Measurements from ENCODE around the gene PIGS. TPM values are rescaled to one million over a fixed set of nuclear protein-coding genes. Genes with fewer than 3 reads are reported as not detected.

PIGS gene
- total and polyA plus RNA-seq, 4 donors = 21.8 to 38.7 (median 35.6) TPM

- H3K36me3 ChIP-seq (ENCODE audit: control insufficient read depth in 1 of 2, insufficient read depth in 2 of 2, low read length in 1 of 2) = no peaks in the 10 kb centered on the region
- DNase-seq = no peak
- H3K27me3 ChIP-seq (ENCODE audit: control insufficient read depth in 1 of 2, insufficient read depth in 2 of 2, low read length in 1 of 2) = no peaks in the 10 kb centered on the region
- H3K27ac ChIP-seq (ENCODE audit: low read depth in 1 of 2, low read length in 2 of 2) = no peak overlapping the region
- no peak overlapping the region for H3K4me3 ChIP-seq (ENCODE audit: low read length in 2 of 2)
- 92 to 100% methylated on average over 1 of the region's 1 CpG for WGBS, 2 donors
- no peaks in the 10 kb centered on the region for H3K4me1 ChIP-seq (ENCODE audit: control insufficient read depth in 1 of 2, insufficient read depth in 2 of 2, low read length in 2 of 2)
- no peak for ATAC-seq (ENCODE audit: low FRiP score)
- intact Hi-C loops (cut with DNase I) = no loop called here
- no peaks in the 10 kb centered on the region for H3K9me3 ChIP-seq (ENCODE audit: control insufficient read depth, low read length)
Observed at GRCh38 chr17:28569446-28569845, 1.9 kb downstream of the PIGS start.

- no peaks in the 10 kb centered on the region for H3K9me3 ChIP-seq (ENCODE audit: control insufficient read depth, low read length)
- no peaks in the 10 kb centered on the region for H3K4me1 ChIP-seq (ENCODE audit: control insufficient read depth in 1 of 2, insufficient read depth in 2 of 2, low read length in 2 of 2)
- DNase-seq (no peak), ATAC-seq (ENCODE audit: low FRiP score) (no peak)
- no peak overlapping the region for H3K27ac ChIP-seq (ENCODE audit: low read depth in 1 of 2, low read length in 2 of 2)
- H3K27me3 ChIP-seq (ENCODE audit: control insufficient read depth in 1 of 2, insufficient read depth in 2 of 2, low read length in 1 of 2) = no peaks in the 10 kb centered on the region
- intact Hi-C loops (cut with DNase I) = no loop called here
- WGBS, 2 donors = 89 to 90% methylated on average over 3 of the region's 3 CpGs
- no peak overlapping the region for H3K4me3 ChIP-seq (ENCODE audit: low read length in 2 of 2)
- H3K36me3 ChIP-seq (ENCODE audit: control insufficient read depth in 1 of 2, insufficient read depth in 2 of 2, low read length in 1 of 2) = no peaks in the 10 kb centered on the region
Observed at GRCh38 chr17:28567604-28568003, 3.7 kb downstream of the PIGS start.

- intact Hi-C loops (cut with DNase I) = no loop called here
- Histone ChIP-seq H3K36me3 (ENCODE audit: control insufficient read depth in 1 of 2, insufficient read depth in 2 of 2, low read length in 1 of 2) (peaks cover 4% of the 10 kb centered on the region in 2 donors), H3K4me1 (ENCODE audit: control insufficient read depth in 1 of 2, insufficient read depth in 2 of 2, low read length in 2 of 2) (no peaks in the 10 kb centered on the region), H3K4me3 (ENCODE audit: low read length in 2 of 2) (no peak overlapping the region), H3K9me3 (ENCODE audit: control insufficient read depth, low read length) (no peaks in the 10 kb centered on the region), H3K27ac (ENCODE audit: low read depth in 1 of 2, low read length in 2 of 2) (no peak overlapping the region), H3K27me3 (ENCODE audit: control insufficient read depth in 1 of 2, insufficient read depth in 2 of 2, low read length in 1 of 2) (no peaks in the 10 kb centered on the region)
- ATAC-seq (ENCODE audit: low FRiP score) (no peak), DNase-seq (peak in 1 of 2 donors; percentile 27)
- 71 to 77% methylated on average over 3 of the region's 3 CpGs for WGBS, 2 donors
Observed at GRCh38 chr17:28563475-28563874, 7.8 kb downstream of the PIGS start.

GRCh38 chr17:28555022-28555421 lies 16.3 kb downstream of the PIGS start:
- Histone ChIP-seq H3K9me3 (ENCODE audit: control insufficient read depth, low read length) (no peaks in the 10 kb centered on the region), H3K4me3 (ENCODE audit: low read length in 2 of 2) (no peak overlapping the region), H3K27me3 (ENCODE audit: control insufficient read depth in 1 of 2, insufficient read depth in 2 of 2, low read length in 1 of 2) (no peaks in the 10 kb centered on the region), H3K4me1 (ENCODE audit: control insufficient read depth in 1 of 2, insufficient read depth in 2 of 2, low read length in 2 of 2) (no peaks in the 10 kb centered on the region), H3K36me3 (ENCODE audit: control insufficient read depth in 1 of 2, insufficient read depth in 2 of 2, low read length in 1 of 2) (peaks cover 4 to 6% of the 10 kb centered on the region in 2 donors), H3K27ac (ENCODE audit: low read depth in 1 of 2, low read length in 2 of 2) (no peak overlapping the region)
- ATAC-seq (ENCODE audit: low FRiP score) (no peak), DNase-seq (no peak)
- 96 to 98% methylated on average over 3 of the region's 3 CpGs for WGBS, 2 donors
- intact Hi-C loops (cut with DNase I) = no loop called here

GRCh38 chr17:28554565-28554964 lies 16.8 kb downstream of the PIGS start:
- Histone ChIP-seq H3K27me3 (ENCODE audit: control insufficient read depth in 1 of 2, insufficient read depth in 2 of 2, low read length in 1 of 2) (no peaks in the 10 kb centered on the region), H3K36me3 (ENCODE audit: control insufficient read depth in 1 of 2, insufficient read depth in 2 of 2, low read length in 1 of 2) (peaks cover 1 to 6% of the 10 kb centered on the region in 2 donors), H3K27ac (ENCODE audit: low read depth in 1 of 2, low read length in 2 of 2) (no peak overlapping the region), H3K4me1 (ENCODE audit: control insufficient read depth in 1 of 2, insufficient read depth in 2 of 2, low read length in 2 of 2) (no peaks in the 10 kb centered on the region), H3K9me3 (ENCODE audit: control insufficient read depth, low read length) (no peaks in the 10 kb centered on the region), H3K4me3 (ENCODE audit: low read length in 2 of 2) (no peak overlapping the region)
- intact Hi-C loops (cut with DNase I) = loop anchor here in 1 of 2 donors (5.0 kb wide), 1 partner anchor 43 kb away; the partner anchor contains the start of gene SPAG5
- 78 to 85% methylated on average over 6 of the region's 6 CpGs for WGBS, 2 donors
- ATAC-seq (ENCODE audit: low FRiP score) (no peak), DNase-seq (no peak)

- Histone ChIP-seq H3K4me1 (ENCODE audit: control insufficient read depth in 1 of 2, insufficient read depth in 2 of 2, low read length in 2 of 2) (no peaks in the 10 kb centered on the region), H3K27ac (ENCODE audit: low read depth in 1 of 2, low read length in 2 of 2) (no peak overlapping the region), H3K4me3 (ENCODE audit: low read length in 2 of 2) (no peak overlapping the region), H3K36me3 (ENCODE audit: control insufficient read depth in 1 of 2, insufficient read depth in 2 of 2, low read length in 1 of 2) (peaks cover 0 to 6% of the 10 kb centered on the region in 2 donors), H3K9me3 (ENCODE audit: control insufficient read depth, low read length) (no peaks in the 10 kb centered on the region), H3K27me3 (ENCODE audit: control insufficient read depth in 1 of 2, insufficient read depth in 2 of 2, low read length in 1 of 2) (no peaks in the 10 kb centered on the region)
- intact Hi-C loops (cut with DNase I) = loop anchor here (2.0 to 5.0 kb wide), 2 partner anchors 44 to 46 kb away; partner anchors contain the start of gene SPAG5 (in 2 of the 2)
- DNase-seq = peak in 1 of 2 donors; percentile 15
- WGBS, 2 donors = 96 to 97% methylated on average over 5 of the region's 5 CpGs
- no peak for ATAC-seq (ENCODE audit: low FRiP score)
Observed at GRCh38 chr17:28553000-28553505, 18.3 kb downstream of the PIGS start.

- no peaks in the 10 kb centered on the region for H3K4me1 ChIP-seq (ENCODE audit: control insufficient read depth in 1 of 2, insufficient read depth in 2 of 2, low read length in 2 of 2)
- peak within 1 kb of the TSS in 1 of 2 donors; percentile 29 for H3K27ac ChIP-seq (ENCODE audit: low read depth in 1 of 2, low read length in 2 of 2)
- H3K9me3 ChIP-seq (ENCODE audit: control insufficient read depth, low read length) = no peaks in the 10 kb centered on the region
- intact Hi-C loops (cut with DNase I) = loop anchor here (2.0 to 5.0 kb wide), 2 partner anchors 45 to 46 kb away; partner anchors contain the start of gene SPAG5 (in 2 of the 2)
- peak; percentile 91 for ATAC-seq (ENCODE audit: low FRiP score)
- peak within 1 kb of the TSS; percentile 71 to 86 for H3K4me3 ChIP-seq (ENCODE audit: low read length in 2 of 2)
- H3K27me3 ChIP-seq (ENCODE audit: control insufficient read depth in 1 of 2, insufficient read depth in 2 of 2, low read length in 1 of 2) = no peaks in the 10 kb centered on the region
- WGBS, 2 donors = 1 to 3% methylated on average over 24 to 67 of the region's 67 CpGs
- peaks cover 0 to 6% of the 10 kb centered on the region in 2 donors for H3K36me3 ChIP-seq (ENCODE audit: control insufficient read depth in 1 of 2, insufficient read depth in 2 of 2, low read length in 1 of 2)
- DNase-seq = peak; percentile 80 to 93
Observed at GRCh38 chr17:28552176-28552999, 18.9 kb downstream of the PIGS start, which contains the start of gene UNC119. TSS of gene UNC119 (minus strand) at chr17:28552624. CDS start at chr17:28552557, 67 bp downstream.

GRCh38 chr17:28551421-28552175 lies 19.7 kb downstream of the PIGS start:
- Histone ChIP-seq H3K27me3 (ENCODE audit: control insufficient read depth in 1 of 2, insufficient read depth in 2 of 2, low read length in 1 of 2) (no peaks in the 10 kb centered on the region), H3K27ac (ENCODE audit: low read depth in 1 of 2, low read length in 2 of 2) (no peak overlapping the region), H3K9me3 (ENCODE audit: control insufficient read depth, low read length) (no peaks in the 10 kb centered on the region), H3K36me3 (ENCODE audit: control insufficient read depth in 1 of 2, insufficient read depth in 2 of 2, low read length in 1 of 2) (peaks cover 0 to 6% of the 10 kb centered on the region in 2 donors), H3K4me1 (ENCODE audit: control insufficient read depth in 1 of 2, insufficient read depth in 2 of 2, low read length in 2 of 2) (no peaks in the 10 kb centered on the region), H3K4me3 (ENCODE audit: low read length in 2 of 2) (peak overlapping the region; percentile 71 to 86)
- ATAC-seq (ENCODE audit: low FRiP score) = no peak
- DNase-seq = peak in 1 of 2 donors; percentile 61
- WGBS, 2 donors = 11 to 15% methylated on average over 9 to 10 of the region's 10 CpGs
- intact Hi-C loops (cut with DNase I) = loop anchor here (2.0 to 5.0 kb wide), 2 partner anchors 46 to 47 kb away; partner anchors contain the start of gene SPAG5 (in 2 of the 2)

Data from aorta (tissue), 5 donors.